CD4-positive, alpha-beta memory T cell (primary cell): Measurements from ENCODE around the gene SLK. TPM values are rescaled to one million over a fixed set of nuclear protein-coding genes. Genes with fewer than 3 reads are reported as not detected.

Source experiments
- CTCF ChIA-PET: fragments of 350-600 bp; sonication (Branson Sonifier 250); formaldehyde crosslinking; loops from one replicate; lab custom pipeline; 2021; ENCODE audit warnings: inconsistent platforms; ENCODE audit not compliant: partially characterized antibody; lab: Charles Lee
- POLR2A ChIA-PET: fragments of 350-600 bp; sonication (Branson Sonifier 250); formaldehyde crosslinking; loops from one replicate; lab custom pipeline; 2021; ENCODE audit not compliant: partially characterized antibody; lab: Charles Lee
- DNase-seq, 5 donors: peaks; one replicate each; pipeline versions ENCODE4 v3.0.0 to v3.0.0-alpha.2; 2020 to 2022; ENCODE audit warnings: mixed read lengths in 1 of 5
- H3K27ac ChIP-seq: one replicate; pipeline ENCODE4 v1.7.0; 2013; ENCODE audit warnings: low read depth, low read length
- H3K27me3 ChIP-seq: 2 replicates; pipeline ENCODE4 v1.7.0; 2013; ENCODE audit warnings: mild to moderate bottlenecking, low read length, moderate library complexity; ENCODE audit not compliant: insufficient read depth
- H3K36me3 ChIP-seq: 2 replicates; pipeline ENCODE4 v1.7.0; 2013; ENCODE audit warnings: mild to moderate bottlenecking, low read length, moderate library complexity; ENCODE audit not compliant: insufficient read depth
- H3K4me1 ChIP-seq: 2 replicates; pipeline ENCODE4 v1.7.0; 2013; ENCODE audit warnings: mild to moderate bottlenecking, low read length, moderate library complexity; ENCODE audit not compliant: insufficient read depth
- H3K4me3 ChIP-seq, 2 donors: one replicate each; pipeline ENCODE4 v1.7.0; 2013; ENCODE audit warnings: low read length in 2 of 2, mild to moderate bottlenecking in 1 of 2
- H3K9me3 ChIP-seq, 2 donors: one replicate each; pipeline ENCODE4 v1.7.0; 2013; ENCODE audit warnings: low read length in 2 of 2, control low read depth in 1 of 2; ENCODE audit not compliant: control insufficient read depth in 1 of 2
- H3K27ac Mint-ChIP-seq, 7 donors: one replicate each; pipeline ENCODE4 v1.8.0; 2020 to 2021; ENCODE audit warnings: mixed read lengths in 7 of 7, mild to moderate bottlenecking in 6 of 7, inconsistent platforms in 3 of 7, moderate library complexity in 3 of 7
- H3K27me3 Mint-ChIP-seq, 2 donors: one replicate each; pipeline ENCODE4 v1.8.0; 2020 to 2021; ENCODE audit warnings: mixed read lengths in 2 of 2
- H3K36me3 Mint-ChIP-seq, 2 donors: one replicate each; pipeline ENCODE4 v1.8.0; 2020 to 2021; ENCODE audit warnings: mixed read lengths in 2 of 2, inconsistent platforms in 1 of 2, mild to moderate bottlenecking in 1 of 2
- H3K4me1 Mint-ChIP-seq, 4 donors: one replicate each; pipeline ENCODE4 v1.8.0; 2020 to 2021; ENCODE audit warnings: mixed read lengths in 4 of 4, mild to moderate bottlenecking in 1 of 4
- H3K4me3 Mint-ChIP-seq, 8 donors: one replicate each; pipeline ENCODE4 v1.8.0; 2020 to 2021; ENCODE audit warnings: mixed read lengths in 8 of 8, mild to moderate bottlenecking in 7 of 8, moderate library complexity in 6 of 8, inconsistent platforms in 3 of 8
- H3K9me3 Mint-ChIP-seq, 8 donors: one replicate each; pipeline ENCODE4 v1.8.0; 2020 to 2021; ENCODE audit warnings: mixed read lengths in 8 of 8, mild to moderate bottlenecking in 5 of 8, inconsistent platforms in 3 of 8, moderate library complexity in 1 of 8
- intact Hi-C: fragments of 100-400 bp; cut with micrococcal nuclease; formaldehyde crosslinking; loops from one replicate; pipeline ENCODE4 v1.15.1; 2023
- polyA plus RNA-seq, 2 donors: library from polyadenylated mRNA; unstranded; fragments of 300-500 nt; fragmentation: Illumina TruSeq; gene quantifications; one replicate each; pipeline ENCODE4 v1.2.3, GENCODE V29; 2021
- total RNA-seq, 2 experiments: library from RNA; stranded (reverse); gene quantifications; one replicate each; pipeline ENCODE4 v1.2.3, GENCODE V29; 2021

SLK gene
- total and polyA plus RNA-seq, 4 experiments from 2014 or later: 1.6 to 31.1 (median 22.6) TPM

GRCh38 chr10:103936022-103936421, 30.9 kb upstream of the SLK start:
- Mint-ChIP-seq H3K27me3 (no peaks in the 10 kb centered on the region), H3K4me3 (no peak overlapping the region), H3K9me3 (no peaks in the 10 kb centered on the region), H3K27ac (no peak overlapping the region), H3K36me3 (no peaks in the 10 kb centered on the region), H3K4me1 (no peaks in the 10 kb centered on the region)
- intact Hi-C loops: no loop called here
- Histone ChIP-seq H3K27me3 (no peaks in the 10 kb centered on the region), H3K27ac (no peak overlapping the region), H3K9me3 (no peaks in the 10 kb centered on the region), H3K4me3 (no peak overlapping the region), H3K4me1 (no peaks in the 10 kb centered on the region), H3K36me3 (no peaks in the 10 kb centered on the region)
- CTCF ChIA-PET: interaction anchor here (1.5 kb wide), 1 partner anchor 48 kb away, joined by 4 read pairs; no protein-coding TSS in a partner anchor
- POLR2A ChIA-PET: no interaction called here
- no peak for DNase-seq

- Mint-ChIP-seq H3K4me1 (no peaks in the 10 kb centered on the region), H3K27ac (no peak overlapping the region), H3K9me3 (no peaks in the 10 kb centered on the region), H3K27me3 (peaks cover 0 to 2% of the 10 kb centered on the region in 2 donors), H3K4me3 (no peak overlapping the region), H3K36me3 (no peaks in the 10 kb centered on the region)
- no peaks in the 10 kb centered on the region for H3K9me3 ChIP-seq
- ChIA-PET POLR2A (no interaction called here), CTCF (no interaction called here)
- DNase-seq: no peak
- intact Hi-C loops: no loop called here
- H3K36me3 ChIP-seq: no peaks in the 10 kb centered on the region
- no peak overlapping the region for H3K27ac ChIP-seq
- H3K4me3 ChIP-seq: no peak overlapping the region
- H3K4me1 ChIP-seq: no peaks in the 10 kb centered on the region
- H3K27me3 ChIP-seq: no peaks in the 10 kb centered on the region
Measured at GRCh38 chr10:103939522-103939921, 27.4 kb upstream of the SLK start.

- ChIA-PET CTCF (interaction anchor here (0.8 to 1.1 kb wide), 2 partner anchors 23 to 54 kb away, joined by 3 to 4 read pairs; no protein-coding TSS in a partner anchor), POLR2A (no interaction called here)
- Mint-ChIP-seq H3K27ac (no peak overlapping the region), H3K4me3 (no peak overlapping the region), H3K9me3 (no peaks in the 10 kb centered on the region), H3K36me3 (no peaks in the 10 kb centered on the region), H3K27me3 (peaks cover 0 to 2% of the 10 kb centered on the region in 2 donors), H3K4me1 (peaks cover 0 to 1% (median 0%) of the 10 kb centered on the region in 4 donors)
- Histone ChIP-seq H3K4me3 (no peak overlapping the region), H3K9me3 (no peaks in the 10 kb centered on the region), H3K4me1 (no peaks in the 10 kb centered on the region), H3K27ac (no peak overlapping the region), H3K36me3 (no peaks in the 10 kb centered on the region), H3K27me3 (no peaks in the 10 kb centered on the region)
- intact Hi-C loops: no loop called here
- no peak for DNase-seq
Measured at GRCh38 chr10:103941801-103942200, 25.1 kb upstream of the SLK start.

GRCh38 chr10:103942866-103943265, 24.1 kb upstream of the SLK start:
- Mint-ChIP-seq H3K36me3 (no peaks in the 10 kb centered on the region), H3K4me1 (peaks cover 3 to 12% (median 6%) of the 10 kb centered on the region in 4 donors), H3K4me3 (no peak overlapping the region), H3K27me3 (peaks cover 0 to 2% of the 10 kb centered on the region in 2 donors), H3K27ac (no peak overlapping the region), H3K9me3 (no peaks in the 10 kb centered on the region)
- H3K27ac ChIP-seq: no peak overlapping the region
- no peak overlapping the region for H3K4me3 ChIP-seq
- H3K36me3 ChIP-seq: no peaks in the 10 kb centered on the region
- ChIA-PET POLR2A (no interaction called here), CTCF (interaction anchor here (0.6 kb wide), 1 partner anchor 59 kb away, joined by 3 read pairs; no protein-coding TSS in a partner anchor)
- H3K4me1 ChIP-seq: peaks cover 4% of the 10 kb centered on the region
- intact Hi-C loops: no loop called here
- H3K9me3 ChIP-seq: no peaks in the 10 kb centered on the region
- no peak for DNase-seq
- no peaks in the 10 kb centered on the region for H3K27me3 ChIP-seq

- Histone ChIP-seq H3K9me3 (no peaks in the 10 kb centered on the region), H3K27ac (no peak overlapping the region), H3K36me3 (no peaks in the 10 kb centered on the region), H3K27me3 (no peaks in the 10 kb centered on the region), H3K4me3 (no peak overlapping the region), H3K4me1 (peaks cover 8% of the 10 kb centered on the region)
- POLR2A ChIA-PET: no interaction called here
- intact Hi-C loops: no loop called here
- Mint-ChIP-seq H3K27me3 (peaks cover 0 to 2% of the 10 kb centered on the region in 2 donors), H3K9me3 (no peaks in the 10 kb centered on the region), H3K4me3 (peak overlapping the region in 5 of 8 donors; percentile 5 to 57 (median 28)), H3K36me3 (no peaks in the 10 kb centered on the region), H3K27ac (peak overlapping the region in 3 of 7 donors; percentile 50 to 82 (median 58)), H3K4me1 (peaks cover 5 to 15% (median 9%) of the 10 kb centered on the region in 4 donors)
- no peak for DNase-seq
- CTCF ChIA-PET: no interaction called here
Measured at GRCh38 chr10:103947799-103948516, 19.0 kb upstream of the SLK start.

- Mint-ChIP-seq H3K4me3 (no peak overlapping the region), H3K36me3 (no peaks in the 10 kb centered on the region), H3K27me3 (no peaks in the 10 kb centered on the region), H3K4me1 (peaks cover 5 to 15% (median 9%) of the 10 kb centered on the region in 4 donors), H3K27ac (no peak overlapping the region), H3K9me3 (peaks cover 0 to 3% (median 0%) of the 10 kb centered on the region in 8 donors)
- no peaks in the 10 kb centered on the region for H3K9me3 ChIP-seq
- intact Hi-C loops: no loop called here
- H3K4me1 ChIP-seq: peaks cover 8% of the 10 kb centered on the region
- H3K4me3 ChIP-seq: no peak overlapping the region
- H3K27me3 ChIP-seq: no peaks in the 10 kb centered on the region
- POLR2A ChIA-PET: no interaction called here
- no peak overlapping the region for H3K27ac ChIP-seq
- no peaks in the 10 kb centered on the region for H3K36me3 ChIP-seq
- DNase-seq: no peak
- CTCF ChIA-PET: no interaction called here
Measured at GRCh38 chr10:103949728-103950127, 17.2 kb upstream of the SLK start.

GRCh38 chr10:103951183-103951582, 15.8 kb upstream of the SLK start:
- peaks cover 8% of the 10 kb centered on the region for H3K4me1 ChIP-seq
- intact Hi-C loops: no loop called here
- no peak overlapping the region for H3K27ac ChIP-seq
- H3K36me3 ChIP-seq: no peaks in the 10 kb centered on the region
- Mint-ChIP-seq H3K27me3 (peaks cover 0 to 2% of the 10 kb centered on the region in 2 donors), H3K4me1 (peaks cover 5 to 15% (median 9%) of the 10 kb centered on the region in 4 donors), H3K36me3 (no peaks in the 10 kb centered on the region), H3K4me3 (no peak overlapping the region), H3K27ac (no peak overlapping the region), H3K9me3 (peaks cover 0 to 4% (median 0%) of the 10 kb centered on the region in 8 donors)
- no peak for DNase-seq
- CTCF ChIA-PET: interaction anchor here (0.7 to 1.6 kb wide), 2 partner anchors 13 to 20 kb away, joined by 3 to 4 read pairs; no protein-coding TSS in a partner anchor
- no peak overlapping the region for H3K4me3 ChIP-seq
- no peaks in the 10 kb centered on the region for H3K27me3 ChIP-seq
- POLR2A ChIA-PET: no interaction called here
- H3K9me3 ChIP-seq: no peaks in the 10 kb centered on the region
